ENCODE measurements around the gene SNAP29.

The SNAP29 gene

DNA sequence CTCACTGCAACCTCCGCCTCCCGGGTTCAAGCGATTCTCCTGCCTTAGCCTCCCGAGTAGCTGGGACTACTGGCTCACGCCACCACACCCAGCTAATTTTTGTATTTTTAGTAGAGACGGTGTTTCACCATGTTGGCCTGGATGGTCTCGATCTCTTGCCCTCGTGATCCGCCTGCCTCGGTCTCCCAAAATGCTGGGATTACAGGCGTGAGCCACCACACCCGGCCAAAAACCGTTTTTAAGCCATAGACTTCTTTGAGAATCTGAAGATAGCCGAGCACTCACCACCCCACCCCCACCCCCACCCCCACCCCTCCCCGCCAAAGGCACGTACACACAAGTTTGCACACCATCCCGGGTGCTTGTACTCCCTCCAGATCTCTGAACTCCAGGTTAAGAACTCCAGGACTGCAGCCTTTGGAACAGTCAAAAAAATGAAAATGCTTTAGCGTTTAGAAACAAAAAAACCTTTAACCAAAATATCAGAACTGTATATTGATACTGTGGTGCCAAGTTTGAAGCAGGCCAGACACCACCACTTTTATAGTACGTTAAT, 59.9 kb downstream of the SNAP29 start:
- H3K27me3 ChIP-seq (replicated peaks; ENCODE audit: insufficient read depth, low read length) = no peaks in the 10 kb centered on the region
- peaks cover 65% of the 10 kb centered on the region for H3K79me2 ChIP-seq (ENCODE audit: low read length)
- no peak overlapping the region for H2AFZ ChIP-seq (ENCODE audit: low read length)
- H3K27ac ChIP-seq (ENCODE audit: low read length) = no peak overlapping the region
- H3K4me3 ChIP-seq (ENCODE audit: low read length) = peak overlapping the region; percentile 95
- no peaks in the 10 kb centered on the region for H3K9me3 ChIP-seq (replicated peaks; ENCODE audit: insufficient read depth, low read length)
- TF ChIP-seq EZH2 (optimal IDR thresholded peaks at IDR 0.05; ENCODE audit: low read depth, low read length) = no peak
- TF ChIP-seq, protein P1, sequence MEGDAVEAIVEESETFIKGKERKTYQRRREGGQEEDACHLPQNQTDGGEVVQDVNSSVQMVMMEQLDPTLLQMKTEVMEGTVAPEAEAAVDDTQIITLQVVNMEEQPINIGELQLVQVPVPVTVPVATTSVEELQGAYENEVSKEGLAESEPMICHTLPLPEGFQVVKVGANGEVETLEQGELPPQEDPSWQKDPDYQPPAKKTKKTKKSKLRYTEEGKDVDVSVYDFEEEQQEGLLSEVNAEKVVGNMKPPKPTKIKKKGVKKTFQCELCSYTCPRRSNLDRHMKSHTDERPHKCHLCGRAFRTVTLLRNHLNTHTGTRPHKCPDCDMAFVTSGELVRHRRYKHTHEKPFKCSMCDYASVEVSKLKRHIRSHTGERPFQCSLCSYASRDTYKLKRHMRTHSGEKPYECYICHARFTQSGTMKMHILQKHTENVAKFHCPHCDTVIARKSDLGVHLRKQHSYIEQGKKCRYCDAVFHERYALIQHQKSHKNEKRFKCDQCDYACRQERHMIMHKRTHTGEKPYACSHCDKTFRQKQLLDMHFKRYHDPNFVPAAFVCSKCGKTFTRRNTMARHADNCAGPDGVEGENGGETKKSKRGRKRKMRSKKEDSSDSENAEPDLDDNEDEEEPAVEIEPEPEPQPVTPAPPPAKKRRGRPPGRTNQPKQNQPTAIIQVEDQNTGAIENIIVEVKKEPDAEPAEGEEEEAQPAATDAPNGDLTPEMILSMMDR (IDR thresholded peaks at IDR 0.05; ENCODE audit: low read length) = no peak
- peak overlapping the region; percentile 92 for H3K9ac ChIP-seq (ENCODE audit: low read length)
- H3K4me1 ChIP-seq (ENCODE audit: low read length) = peaks cover 10% of the 10 kb centered on the region
- H3K9me2 ChIP-seq (replicated peaks; ENCODE audit: insufficient read depth, low read length) = no peaks in the 10 kb centered on the region
- peaks cover 39% of the 10 kb centered on the region for H4K20me1 ChIP-seq (ENCODE audit: insufficient read depth, low read length)
- peak overlapping the region; percentile 79 for H3K4me2 ChIP-seq (ENCODE audit: low read depth, low read length)
- no peak for DNase-seq
- no peaks in the 10 kb centered on the region; the same call in 1 of the 2 replicates for H3K36me3 ChIP-seq (replicated peaks; ENCODE audit: insufficient read depth, low read length)
- peaks cover 3% of the 10 kb centered on the region; the same call in 1 of the 2 replicates for H3F3A ChIP-seq (ENCODE audit: insufficient read depth, low read length)

DNA sequence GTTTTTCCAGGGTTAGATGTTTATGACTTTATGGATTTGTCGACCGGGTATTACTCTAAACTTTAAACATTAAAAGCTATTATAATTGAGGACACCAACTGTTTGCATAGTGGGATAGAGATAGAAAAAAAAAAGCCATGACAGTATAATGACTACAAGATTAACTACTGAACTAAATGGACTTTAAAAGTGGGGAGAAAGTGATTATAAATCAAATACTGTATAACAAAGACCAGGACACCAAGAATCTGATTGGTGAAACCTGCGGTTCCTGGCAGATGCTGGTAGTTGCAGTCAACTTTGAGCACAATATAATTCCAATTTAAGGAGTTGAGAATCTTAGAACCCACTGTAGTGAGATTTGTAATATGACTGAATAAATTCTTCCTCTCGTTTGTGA, 60.9 kb downstream of the SNAP29 start:
- H3F3A ChIP-seq (ENCODE audit: insufficient read depth, low read length) = peaks cover 3% of the 10 kb centered on the region; the same call in 1 of the 2 replicates
- peaks cover 48% of the 10 kb centered on the region for H4K20me1 ChIP-seq (ENCODE audit: insufficient read depth, low read length)
- peaks cover 10% of the 10 kb centered on the region for H3K4me1 ChIP-seq (ENCODE audit: low read length)
- H3K4me2 ChIP-seq (ENCODE audit: low read depth, low read length) = peak overlapping the region; percentile 79
- H3K9me3 ChIP-seq (replicated peaks; ENCODE audit: insufficient read depth, low read length) = no peaks in the 10 kb centered on the region
- no peak for TF ChIP-seq EZH2 (optimal IDR thresholded peaks at IDR 0.05; ENCODE audit: low read depth, low read length)
- TF ChIP-seq EZH2phosphoT487 (IDR thresholded peaks at IDR 0.05; ENCODE audit: low read length) = no peak
- TF ChIP-seq, protein P1 (IDR thresholded peaks at IDR 0.05; ENCODE audit: low read length) = no peak
- H3K27me3 ChIP-seq (replicated peaks; ENCODE audit: insufficient read depth, low read length) = no peaks in the 10 kb centered on the region
- no peaks in the 10 kb centered on the region; the same call in 1 of the 2 replicates for H3K36me3 ChIP-seq (replicated peaks; ENCODE audit: insufficient read depth, low read length)
- H3K9ac ChIP-seq (ENCODE audit: low read length) = peak overlapping the region; percentile 58; the same call in 1 of the 2 replicates
- no peak for DNase-seq
- H3K9me2 ChIP-seq (replicated peaks; ENCODE audit: insufficient read depth, low read length) = no peaks in the 10 kb centered on the region
- no peak overlapping the region for H3K27ac ChIP-seq (ENCODE audit: low read length)
- H3K4me3 ChIP-seq (ENCODE audit: low read length) = peak overlapping the region; percentile 82
- peaks cover 75% of the 10 kb centered on the region for H3K79me2 ChIP-seq (ENCODE audit: low read length)
- H2AFZ ChIP-seq (ENCODE audit: low read length) = no peak overlapping the region

GRCh38 chr22:20920881-20921203, 62.0 kb downstream of the SNAP29 start:
- peaks cover 58% of the 10 kb centered on the region for H4K20me1 ChIP-seq (ENCODE audit: insufficient read depth, low read length)
- no peaks in the 10 kb centered on the region; the same call in 1 of the 2 replicates for H3K36me3 ChIP-seq (replicated peaks; ENCODE audit: insufficient read depth, low read length)
- peak overlapping the region; percentile 82; the same call in 1 of the 2 replicates for H3K4me3 ChIP-seq (ENCODE audit: low read length)

More at GRCh38 chr22:20920881-20921203, 62.0 kb downstream of the SNAP29 start:
- no peak overlapping the region for H3K27ac ChIP-seq (ENCODE audit: low read length)
- TF ChIP-seq EZH2phosphoT487 (IDR thresholded peaks at IDR 0.05; ENCODE audit: low read length) = no peak
- TF ChIP-seq, protein P1 (IDR thresholded peaks at IDR 0.05; ENCODE audit: low read length) = no peak
- no peak for TF ChIP-seq EZH2 (optimal IDR thresholded peaks at IDR 0.05; ENCODE audit: low read depth, low read length)
- no peak for DNase-seq
- H3K9me3 ChIP-seq (replicated peaks; ENCODE audit: insufficient read depth, low read length) = no peaks in the 10 kb centered on the region
- H2AFZ ChIP-seq (ENCODE audit: low read length) = no peak overlapping the region
- H3K27me3 ChIP-seq (replicated peaks; ENCODE audit: insufficient read depth, low read length) = no peaks in the 10 kb centered on the region
- H3F3A ChIP-seq (ENCODE audit: insufficient read depth, low read length) = peaks cover 3% of the 10 kb centered on the region; the same call in 1 of the 2 replicates
- no peak overlapping the region for H3K9ac ChIP-seq (ENCODE audit: low read length)
- no peaks in the 10 kb centered on the region for H3K9me2 ChIP-seq (replicated peaks; ENCODE audit: insufficient read depth, low read length)
- peaks cover 10% of the 10 kb centered on the region for H3K4me1 ChIP-seq (ENCODE audit: low read length)
- peaks cover 86% of the 10 kb centered on the region for H3K79me2 ChIP-seq (ENCODE audit: low read length)
- H3K4me2 ChIP-seq (ENCODE audit: low read depth, low read length) = peak overlapping the region; percentile 79; the same call in 1 of the 2 replicates

Data from MM.1S (cell line).